ENCODE measurements around the gene DYNC2LI1. TPM values are rescaled to one million over a fixed set of nuclear protein-coding genes. Genes with fewer than 3 reads are reported as not detected.

DYNC2LI1 gene
- total RNA-seq, 1 experiment from 2014 or later = 14.8 TPM

DNA sequence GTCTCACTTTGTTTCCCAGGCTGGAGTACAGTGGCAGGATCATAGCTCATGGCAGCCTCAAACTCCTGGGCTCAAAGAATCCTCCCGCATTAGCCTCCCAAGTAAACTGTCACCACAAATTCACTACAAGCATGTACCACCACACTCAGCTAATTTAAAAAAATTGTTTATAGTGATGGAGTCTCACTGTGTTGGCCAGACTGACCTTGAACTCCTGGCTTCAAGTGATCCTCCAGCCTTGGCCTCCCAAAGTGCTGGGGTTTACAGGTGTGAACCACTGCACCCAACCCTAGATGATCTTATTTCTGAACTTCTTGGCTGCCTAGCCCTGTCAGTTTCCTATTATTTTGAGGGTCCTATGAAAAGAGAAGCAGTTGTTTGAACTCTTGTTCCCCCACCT is 14.8 kb downstream of the DYNC2LI1 start:
- Histone ChIP-seq H3K27me3 (no peaks in the 10 kb centered on the region), H3K36me3 (no peaks in the 10 kb centered on the region; the same call in 1 of the 2 replicates), H3K27ac (no peak overlapping the region), H3K9me3 (replicated peaks) (0 out of 2 replicates have a peak, but pooled peaks cover 3% of the 10 kb centered on the region), H3K4me3 (no peak overlapping the region), H3K4me1 (no peaks in the 10 kb centered on the region)
- no peak for DNase-seq

DNA sequence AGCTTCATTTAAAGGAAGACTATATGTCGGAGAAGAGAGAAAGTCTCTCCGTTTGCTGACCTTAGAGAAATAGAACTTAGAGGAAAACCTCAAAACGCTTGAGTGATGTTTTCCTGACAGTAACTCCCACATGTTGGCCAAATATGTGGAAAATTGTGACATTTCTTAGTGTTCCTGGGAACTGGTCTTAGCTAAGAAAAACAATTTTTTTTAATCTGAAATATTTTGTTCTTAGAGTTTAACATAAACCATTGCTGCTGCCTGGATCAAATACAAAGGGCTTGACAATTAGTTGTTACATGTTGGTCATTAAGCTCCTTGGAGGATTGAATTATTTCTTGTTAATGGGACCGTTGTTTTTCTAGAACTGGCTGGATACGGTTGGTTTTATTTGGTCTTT is 16.3 kb downstream of the DYNC2LI1 start:
- H3K27me3 ChIP-seq = no peaks in the 10 kb centered on the region
- no peak overlapping the region for H3K27ac ChIP-seq
- no peaks in the 10 kb centered on the region; the same call in 1 of the 2 replicates for H3K36me3 ChIP-seq
- no peak for DNase-seq
- no peak overlapping the region for H3K4me3 ChIP-seq
- H3K4me1 ChIP-seq = no peaks in the 10 kb centered on the region
- H3K9me3 ChIP-seq (replicated peaks) = 0 out of 2 replicates have a peak, but pooled peaks cover 3% of the 10 kb centered on the region

DNA sequence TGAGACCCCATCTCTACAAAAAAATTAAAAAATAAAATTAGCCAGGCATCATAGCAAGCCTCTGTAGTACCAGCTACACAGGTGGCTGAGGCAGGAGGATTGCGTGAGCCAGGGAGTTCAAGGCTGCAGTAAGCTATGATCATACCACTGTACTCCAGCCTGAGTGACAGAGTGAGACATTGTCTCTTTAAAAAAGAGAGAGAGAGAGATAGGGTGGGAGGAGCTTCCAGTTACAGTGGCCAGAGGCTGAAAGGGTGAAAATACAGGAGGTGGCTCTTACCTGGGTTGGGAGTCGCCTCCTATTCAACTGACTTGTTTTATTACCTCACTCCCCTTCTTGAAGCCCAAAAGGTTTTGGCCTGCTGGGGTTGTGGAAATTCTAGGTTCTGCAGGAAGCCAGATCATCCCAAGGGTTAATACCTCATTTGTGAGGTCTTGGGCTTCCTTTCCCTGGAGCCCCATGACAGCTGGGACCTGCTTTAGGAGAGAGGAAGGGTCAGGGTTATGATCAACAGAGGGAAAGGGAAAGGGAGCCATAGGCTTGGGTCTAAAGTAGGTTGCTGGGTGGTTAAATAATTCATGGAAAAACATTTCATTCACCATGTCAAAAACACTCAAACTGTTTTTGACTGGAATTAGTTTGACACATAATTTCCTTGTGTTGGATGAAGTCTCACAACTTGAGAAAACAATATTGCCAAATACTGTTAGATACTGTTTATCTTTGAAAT is 17.4 kb downstream of the DYNC2LI1 start:
- Histone ChIP-seq H3K36me3 (no peaks in the 10 kb centered on the region; the same call in 1 of the 2 replicates), H3K4me1 (no peaks in the 10 kb centered on the region), H3K27me3 (no peaks in the 10 kb centered on the region), H3K4me3 (no peak overlapping the region), H3K27ac (no peak overlapping the region), H3K9me3 (replicated peaks) (0 out of 2 replicates have a peak, but pooled peaks cover 3% of the 10 kb centered on the region)
- DNase-seq = peak in 1 of 2 experiments; percentile 33

DNA sequence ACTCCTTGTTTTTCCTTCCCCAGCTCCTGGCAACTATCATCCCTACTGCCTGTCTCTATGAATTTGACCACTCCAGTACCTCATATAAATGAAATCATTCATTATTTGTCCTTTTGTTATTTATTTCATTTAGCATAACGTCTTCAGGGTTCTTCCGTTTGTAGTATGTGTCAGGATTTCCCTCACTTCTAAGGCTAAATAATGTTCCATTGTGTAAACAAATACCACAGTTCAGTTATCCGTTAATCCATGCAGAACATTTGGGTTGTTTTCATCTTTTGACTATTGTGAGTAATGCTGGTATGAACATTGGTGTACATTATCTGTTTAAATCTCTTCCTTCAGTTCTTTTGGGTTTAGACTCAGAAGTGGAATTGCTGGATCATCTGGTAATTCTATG is 18.8 kb downstream of the DYNC2LI1 start:
- Histone ChIP-seq H3K36me3 (no peaks in the 10 kb centered on the region; the same call in 1 of the 2 replicates), H3K27ac (no peak overlapping the region), H3K4me3 (no peak overlapping the region), H3K9me3 (replicated peaks) (0 out of 2 replicates have a peak, but pooled peaks cover 3% of the 10 kb centered on the region), H3K27me3 (no peaks in the 10 kb centered on the region), H3K4me1 (no peaks in the 10 kb centered on the region)
- DNase-seq = no peak

DNA sequence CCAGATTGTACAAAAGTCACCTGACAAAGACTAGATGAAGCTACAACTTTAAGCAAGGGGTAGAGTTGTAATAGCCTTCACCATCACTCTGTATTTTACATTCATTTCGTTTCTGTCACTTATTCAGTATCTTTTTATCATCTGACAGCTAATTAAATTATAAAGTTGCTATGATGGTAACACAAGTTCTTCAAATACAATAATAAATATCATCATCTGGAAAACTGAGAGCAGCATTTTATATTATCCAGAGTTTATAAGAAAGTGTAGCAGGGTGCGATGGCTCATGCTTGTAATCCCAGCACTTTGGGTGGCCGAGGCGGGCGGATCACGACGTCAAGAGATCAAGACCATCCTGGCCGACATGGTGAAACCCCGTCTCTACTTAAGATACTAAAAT is 21.1 kb downstream of the DYNC2LI1 start:
- H3K4me1 ChIP-seq = no peaks in the 10 kb centered on the region
- H3K4me3 ChIP-seq = no peak overlapping the region
- 0 out of 2 replicates have a peak, but pooled peaks cover 3% of the 10 kb centered on the region for H3K9me3 ChIP-seq (replicated peaks)
- H3K27me3 ChIP-seq = no peaks in the 10 kb centered on the region
- no peak for DNase-seq
- no peak overlapping the region for H3K27ac ChIP-seq
- H3K36me3 ChIP-seq = no peaks in the 10 kb centered on the region; the same call in 1 of the 2 replicates

DNA sequence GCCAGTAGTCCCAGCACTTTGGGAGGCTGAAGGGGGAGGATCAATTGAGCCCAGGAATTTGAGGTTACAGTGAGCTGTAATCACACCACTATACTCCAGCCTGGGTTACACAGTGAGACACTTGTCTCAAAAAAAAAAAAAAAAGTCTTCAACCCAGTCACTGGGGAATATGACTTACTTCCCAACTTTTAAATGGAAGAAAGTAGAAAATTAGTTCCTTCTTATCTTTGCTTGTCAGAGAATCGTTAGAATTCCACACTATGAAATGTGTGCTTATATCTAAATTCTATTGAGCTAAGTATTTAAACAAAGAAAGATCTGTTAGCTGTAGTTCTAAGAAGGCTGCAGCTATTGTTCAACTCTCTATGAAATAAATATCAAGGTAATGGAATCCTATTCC is 22.4 kb downstream of the DYNC2LI1 start:
- H3K27me3 ChIP-seq = no peaks in the 10 kb centered on the region
- H3K36me3 ChIP-seq = no peaks in the 10 kb centered on the region; the same call in 1 of the 2 replicates
- no peak for DNase-seq
- no peak overlapping the region for H3K4me3 ChIP-seq
- H3K9me3 ChIP-seq (replicated peaks) = 0 out of 2 replicates have a peak, but pooled peaks cover 3% of the 10 kb centered on the region
- no peak overlapping the region for H3K27ac ChIP-seq
- no peaks in the 10 kb centered on the region for H3K4me1 ChIP-seq

DNA sequence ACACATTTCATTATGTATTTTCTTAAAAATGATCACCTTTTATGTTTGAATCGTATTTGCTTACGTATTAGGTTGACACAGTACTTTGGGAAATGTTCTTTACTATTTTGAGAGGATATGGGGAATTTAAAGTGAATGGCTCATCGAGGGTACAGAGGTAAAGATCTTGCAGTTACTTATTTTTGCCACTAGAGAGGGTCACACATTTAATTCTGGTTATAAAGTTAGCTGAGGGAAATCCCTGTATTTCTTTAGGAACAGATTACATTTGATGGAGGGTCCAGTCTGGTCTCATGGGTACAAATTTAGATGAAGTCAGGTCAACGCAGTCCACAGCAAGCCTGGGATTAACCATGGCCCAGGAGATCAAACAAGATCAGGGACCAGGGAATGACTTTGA is 24.5 kb downstream of the DYNC2LI1 start:
- Histone ChIP-seq H3K36me3 (no peaks in the 10 kb centered on the region), H3K27me3 (no peaks in the 10 kb centered on the region), H3K4me1 (no peaks in the 10 kb centered on the region), H3K4me3 (no peak overlapping the region), H3K27ac (no peak overlapping the region), H3K9me3 (replicated peaks) (no peaks in the 10 kb centered on the region)
- peak in 1 of 2 experiments; percentile 31 for DNase-seq

DNA sequence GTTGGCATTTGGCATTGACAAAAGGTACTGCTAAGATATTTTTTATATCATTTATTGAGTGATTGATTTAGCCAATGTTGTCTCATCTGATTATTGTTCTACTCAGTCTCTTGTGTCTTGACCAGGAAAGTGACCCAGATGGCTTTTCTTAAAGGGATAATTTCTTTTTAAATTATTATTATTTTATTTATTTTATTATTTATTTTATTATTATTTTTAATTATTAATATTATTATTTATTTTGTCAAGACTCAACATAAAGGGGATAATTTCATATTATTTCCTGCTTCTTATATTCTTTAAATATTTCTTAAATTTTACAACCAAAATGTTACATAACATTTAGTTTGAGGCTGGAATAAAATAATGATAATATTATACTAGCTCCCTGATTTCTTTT is 27.1 kb downstream of the DYNC2LI1 start:
- Histone ChIP-seq H3K9me3 (replicated peaks) (no peaks in the 10 kb centered on the region), H3K27me3 (no peaks in the 10 kb centered on the region), H3K4me1 (no peaks in the 10 kb centered on the region), H3K4me3 (no peak overlapping the region), H3K27ac (no peak overlapping the region), H3K36me3 (no peaks in the 10 kb centered on the region)
- no peak for DNase-seq

DNA sequence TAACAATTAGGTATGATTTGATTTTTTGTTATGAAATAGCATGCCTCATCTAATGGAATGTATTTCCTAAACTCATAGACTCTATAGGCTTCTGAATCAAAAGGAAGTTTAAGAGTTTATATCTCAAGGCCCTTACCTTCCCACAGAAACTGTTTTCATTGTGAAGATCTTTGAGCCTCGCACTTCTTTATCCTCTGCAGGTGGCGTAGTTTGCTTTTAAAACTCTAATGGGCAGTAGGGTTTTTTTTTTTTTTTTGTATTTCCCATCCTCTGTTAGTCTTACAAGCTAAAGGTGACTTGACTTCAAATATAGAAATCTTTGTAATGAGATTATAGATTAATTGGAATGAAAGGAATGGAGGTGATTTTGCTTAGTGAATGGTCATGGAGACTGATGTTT is 28.3 kb downstream of the DYNC2LI1 start:
- H3K27me3 ChIP-seq = no peaks in the 10 kb centered on the region

DNA sequence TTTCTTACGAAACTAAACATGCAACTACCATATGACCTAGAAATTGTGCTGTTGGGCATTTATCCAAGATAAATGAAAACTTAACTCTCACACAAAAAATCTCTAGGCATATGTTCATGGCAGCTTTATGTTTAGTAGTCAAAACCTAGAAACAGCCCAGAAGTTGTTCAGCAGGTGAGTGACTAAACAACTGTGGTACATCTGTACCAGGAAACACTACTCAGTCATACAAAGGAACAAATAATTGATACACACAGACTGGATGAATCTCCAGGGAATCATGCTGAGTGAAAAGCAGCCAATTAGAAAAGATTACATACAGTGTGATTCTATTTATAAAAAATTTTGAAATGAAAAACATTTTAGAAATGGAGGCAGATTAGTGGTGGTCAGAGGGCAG is 29.3 kb downstream of the DYNC2LI1 start:
- Histone ChIP-seq H3K4me1 (no peaks in the 10 kb centered on the region), H3K36me3 (no peaks in the 10 kb centered on the region), H3K27me3 (no peaks in the 10 kb centered on the region), H3K9me3 (replicated peaks) (no peaks in the 10 kb centered on the region), H3K27ac (no peak overlapping the region), H3K4me3 (no peak overlapping the region)
- no peak for DNase-seq

More for the DNA sequence above, 28.3 kb downstream of the DYNC2LI1 start:
- H3K9me3 ChIP-seq (replicated peaks) = no peaks in the 10 kb centered on the region
- no peak overlapping the region for H3K27ac ChIP-seq
- H3K4me3 ChIP-seq = no peak overlapping the region
- H3K36me3 ChIP-seq = no peaks in the 10 kb centered on the region
- DNase-seq = no peak
- H3K4me1 ChIP-seq = no peaks in the 10 kb centered on the region

DNA sequence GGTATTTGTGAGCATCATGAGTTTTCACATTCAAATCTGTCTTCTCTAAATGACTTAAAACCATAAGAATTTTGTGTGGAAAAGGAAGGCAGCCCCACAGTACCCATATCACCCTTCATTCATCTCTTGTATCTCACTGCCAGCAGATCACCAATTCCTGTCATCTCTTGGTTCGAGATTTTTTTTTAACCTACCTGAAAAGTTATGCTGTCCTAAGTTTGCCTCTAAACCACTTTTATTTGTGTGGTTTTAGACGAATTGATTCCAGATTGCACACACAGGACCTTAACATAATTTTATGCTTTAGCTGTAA is 32.8 kb downstream of the DYNC2LI1 start:
- Histone ChIP-seq H3K36me3 (no peaks in the 10 kb centered on the region), H3K27me3 (no peaks in the 10 kb centered on the region), H3K27ac (no peak overlapping the region), H3K4me3 (no peak overlapping the region), H3K9me3 (replicated peaks) (no peaks in the 10 kb centered on the region), H3K4me1 (no peaks in the 10 kb centered on the region)
- DNase-seq = no peak

DNA sequence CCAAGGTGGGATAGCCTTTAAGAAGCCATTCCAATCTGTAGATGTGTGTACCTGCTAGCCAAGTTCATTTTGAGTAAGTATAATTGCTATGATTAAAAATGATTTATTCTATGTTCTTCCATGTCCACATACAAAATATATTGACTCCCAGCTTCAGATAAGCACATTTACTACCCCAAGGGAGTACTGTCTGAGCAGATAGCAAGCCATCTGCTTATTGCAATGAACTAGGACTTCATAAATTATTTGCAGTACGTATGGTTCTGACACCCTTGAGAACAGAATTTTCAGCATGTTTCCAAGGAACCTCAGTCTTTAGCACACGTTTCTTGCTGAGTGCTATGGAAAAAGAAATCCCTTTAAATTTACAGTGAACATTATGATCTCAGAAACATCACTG is 36.6 kb downstream of the DYNC2LI1 start:
- no peaks in the 10 kb centered on the region for H3K9me3 ChIP-seq (replicated peaks)
- no peak overlapping the region for H3K27ac ChIP-seq
- H3K4me3 ChIP-seq = no peak overlapping the region
- H3K36me3 ChIP-seq = no peaks in the 10 kb centered on the region
- DNase-seq = no peak
- H3K4me1 ChIP-seq = no peaks in the 10 kb centered on the region
- H3K27me3 ChIP-seq = no peaks in the 10 kb centered on the region

DNA sequence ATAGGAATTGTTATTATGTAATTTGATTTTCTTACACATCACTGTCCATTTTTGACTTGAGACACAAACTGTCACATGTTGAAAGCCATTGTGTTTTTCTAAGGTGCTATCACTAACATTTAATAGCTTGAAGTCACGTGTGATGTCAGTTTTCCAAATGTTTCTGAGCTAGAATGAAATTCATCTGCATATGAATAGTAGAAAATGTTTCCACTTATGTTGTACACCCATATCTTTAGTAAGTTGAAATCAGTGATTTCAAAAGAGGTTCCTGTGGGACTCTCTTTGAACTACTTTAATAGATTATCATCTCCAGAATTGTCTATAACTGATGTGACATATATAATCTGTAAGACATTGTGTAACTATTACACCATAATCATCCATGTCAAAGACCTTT is 37.0 kb downstream of the DYNC2LI1 start:
- no peak overlapping the region for H3K27ac ChIP-seq
- H3K4me3 ChIP-seq = no peak overlapping the region
- no peaks in the 10 kb centered on the region for H3K4me1 ChIP-seq
- no peaks in the 10 kb centered on the region for H3K27me3 ChIP-seq
- DNase-seq = no peak
- H3K36me3 ChIP-seq = no peaks in the 10 kb centered on the region
- H3K9me3 ChIP-seq (replicated peaks) = no peaks in the 10 kb centered on the region

DNA sequence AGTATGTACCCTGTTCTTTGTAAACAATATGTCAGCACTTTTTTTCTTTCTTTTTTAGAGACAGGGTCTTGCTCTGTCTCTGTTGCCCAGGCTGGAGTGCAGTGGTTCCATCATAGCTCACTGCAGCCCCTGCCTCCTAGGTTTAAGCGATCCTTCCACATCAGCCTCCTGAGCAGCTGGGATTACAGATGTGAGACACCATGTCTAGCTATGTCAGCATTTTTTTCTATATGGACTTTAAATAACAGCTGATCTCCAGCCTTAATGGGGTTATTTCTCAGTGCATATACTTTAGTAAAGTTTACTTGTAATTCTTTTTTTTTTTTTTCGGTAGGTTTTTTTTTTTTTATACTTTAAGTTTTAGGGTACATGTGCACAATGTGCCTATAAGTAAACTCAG is 38.2 kb downstream of the DYNC2LI1 start:
- H3K27me3 ChIP-seq = no peaks in the 10 kb centered on the region
- no peak overlapping the region for H3K27ac ChIP-seq
- DNase-seq = no peak
- H3K4me1 ChIP-seq = no peaks in the 10 kb centered on the region
- no peaks in the 10 kb centered on the region for H3K36me3 ChIP-seq
- H3K9me3 ChIP-seq (replicated peaks) = no peaks in the 10 kb centered on the region
- H3K4me3 ChIP-seq = no peak overlapping the region

DNA sequence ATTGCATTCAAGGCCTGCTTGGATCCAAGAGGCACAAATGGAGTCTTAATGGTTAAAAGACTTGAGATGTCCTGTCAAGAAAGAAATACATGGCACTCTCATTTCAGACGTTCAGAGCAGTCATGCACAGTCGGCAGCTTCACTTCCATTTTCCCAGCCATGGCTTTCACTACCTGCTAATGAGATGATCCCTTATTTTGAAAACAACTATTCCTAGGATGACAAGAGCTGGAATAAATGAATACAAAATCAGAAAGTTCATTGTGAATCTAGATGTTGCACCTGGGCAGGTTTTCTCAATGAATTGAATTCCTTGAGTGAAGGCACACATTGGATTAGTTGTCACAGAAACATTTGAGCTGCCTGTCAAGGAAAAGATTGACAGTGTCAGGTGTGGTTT is 39.1 kb downstream of the DYNC2LI1 start:
- no peak for DNase-seq
- no peak overlapping the region for H3K4me3 ChIP-seq
- H3K27ac ChIP-seq = no peak overlapping the region

DNA sequence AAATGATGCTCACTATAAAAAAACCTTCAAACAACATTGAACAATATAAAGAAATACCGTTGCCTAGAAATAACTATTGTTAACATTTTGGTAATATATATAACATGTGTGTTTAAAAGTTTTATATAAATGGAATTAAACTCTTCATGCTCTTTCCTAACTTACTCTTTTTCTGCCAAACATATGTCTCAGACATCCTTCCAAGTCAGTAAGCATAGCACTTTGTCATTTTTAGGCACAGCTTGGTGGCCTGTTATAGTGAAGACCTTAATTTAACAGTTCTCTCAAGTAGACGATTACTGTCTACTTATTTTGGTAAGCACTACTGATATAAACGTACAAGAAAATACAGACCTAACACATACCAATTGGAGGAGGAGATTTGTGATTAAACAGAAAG is 40.9 kb downstream of the DYNC2LI1 start:
- Histone ChIP-seq H3K27ac (no peak overlapping the region), H3K4me1 (no peaks in the 10 kb centered on the region)
- no peak for DNase-seq

More for the DNA sequence above, 39.1 kb downstream of the DYNC2LI1 start:
- no peaks in the 10 kb centered on the region for H3K27me3 ChIP-seq
- no peaks in the 10 kb centered on the region for H3K36me3 ChIP-seq
- H3K4me1 ChIP-seq = no peaks in the 10 kb centered on the region
- no peaks in the 10 kb centered on the region for H3K9me3 ChIP-seq (replicated peaks)

More for the DNA sequence above, 40.9 kb downstream of the DYNC2LI1 start:
- H3K4me3 ChIP-seq = no peak overlapping the region
- H3K27me3 ChIP-seq = no peaks in the 10 kb centered on the region
- no peaks in the 10 kb centered on the region for H3K9me3 ChIP-seq (replicated peaks)
- no peaks in the 10 kb centered on the region for H3K36me3 ChIP-seq
